HG03139 (cell line): ENCODE measurements around the gene ATP6V0D1.

ENCODE experiments used
- ATAC-seq: cut with Tn5 transposase; IDR thresholded peaks from one replicate; pipeline ENCODE4 v1.9.1; 2021; ENCODE audit not compliant: unreplicated experiment

The ATP6V0D1 gene

DNA sequence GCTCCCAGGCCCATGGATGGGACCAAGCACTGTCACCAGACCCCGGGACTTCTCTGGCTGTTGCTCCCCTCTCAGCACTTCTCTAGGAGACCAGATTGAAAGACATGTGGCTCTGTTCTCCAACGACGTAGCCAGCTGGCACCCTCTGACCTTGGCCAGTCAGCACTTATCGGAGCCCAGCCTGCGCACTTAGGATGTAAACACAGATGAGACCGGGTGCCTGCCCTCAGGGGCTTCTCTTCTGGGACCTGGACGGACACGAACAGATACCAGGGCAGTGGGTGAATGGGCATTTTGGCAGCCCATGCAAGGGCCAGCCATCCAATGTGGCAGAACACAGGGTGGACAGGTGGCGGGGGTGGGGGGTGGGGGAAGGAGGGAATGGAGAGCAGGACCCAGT, 71.3 kb downstream of the ATP6V0D1 start:
- no peak for ATAC-seq

DNA sequence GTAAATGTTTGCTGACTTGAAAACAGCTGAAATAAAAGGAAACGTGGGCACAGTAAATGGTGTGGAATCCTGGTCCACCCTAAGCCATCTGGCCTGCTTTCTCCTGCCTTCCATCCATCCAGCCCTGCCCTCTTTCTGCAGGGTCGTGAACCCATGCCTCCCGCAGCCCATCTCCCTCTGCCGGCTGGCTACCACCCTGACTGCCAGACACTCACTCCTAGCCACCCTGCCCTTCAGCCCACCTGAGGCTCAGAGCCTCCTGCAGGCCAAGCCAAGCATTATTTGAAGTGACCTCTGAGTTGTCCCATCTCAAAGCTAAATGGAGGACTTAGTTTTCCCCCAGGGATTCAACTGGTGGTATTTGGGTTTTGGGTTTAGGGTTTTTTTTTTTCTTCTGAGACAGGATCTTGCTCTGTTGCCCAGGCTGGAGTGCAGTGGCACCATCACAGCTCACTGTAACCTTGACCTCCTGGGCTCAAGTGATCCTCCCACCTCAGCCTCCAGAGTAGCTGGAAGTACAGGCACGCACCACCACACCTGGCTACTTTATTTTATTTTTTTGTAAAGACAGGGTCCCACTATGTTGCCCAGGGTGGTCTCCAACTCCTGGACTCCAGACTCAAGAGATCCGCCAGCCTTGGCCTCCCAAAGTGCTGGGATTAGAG, 73.0 kb downstream of the ATP6V0D1 start:
- ATAC-seq, result no peak

- no peak for ATAC-seq
Measured at GRCh38 chr16:67407176-67407787, 73.7 kb downstream of the ATP6V0D1 start.

GRCh38 chr16:67406111-67406971, 74.6 kb downstream of the ATP6V0D1 start:
- no peak for ATAC-seq

DNA sequence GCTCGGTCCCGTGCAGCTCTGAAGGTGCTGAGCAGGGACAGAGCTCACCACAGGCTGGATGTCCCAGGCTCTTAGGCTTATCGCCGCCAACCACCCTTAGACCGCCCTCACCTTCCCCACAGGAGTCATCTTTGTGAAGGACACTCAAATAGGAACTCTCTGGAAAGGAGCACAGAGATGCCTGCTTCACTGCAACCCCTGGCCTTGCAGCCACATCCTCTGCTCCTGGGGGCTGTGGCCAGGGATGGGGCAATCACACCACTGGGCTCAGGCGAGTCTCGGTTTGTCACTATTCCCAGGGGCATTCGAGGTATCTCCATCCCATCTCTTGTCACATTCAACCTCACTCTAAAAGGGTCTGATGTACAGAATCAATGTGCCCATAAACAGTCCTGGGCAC, 75.6 kb downstream of the ATP6V0D1 start:
- ATAC-seq, result no peak

- no peak for ATAC-seq
Measured at GRCh38 chr16:67404740-67405226, 76.2 kb downstream of the ATP6V0D1 start.

- ATAC-seq, result no peak
Measured at GRCh38 chr16:67403976-67404555, 76.9 kb downstream of the ATP6V0D1 start.

DNA sequence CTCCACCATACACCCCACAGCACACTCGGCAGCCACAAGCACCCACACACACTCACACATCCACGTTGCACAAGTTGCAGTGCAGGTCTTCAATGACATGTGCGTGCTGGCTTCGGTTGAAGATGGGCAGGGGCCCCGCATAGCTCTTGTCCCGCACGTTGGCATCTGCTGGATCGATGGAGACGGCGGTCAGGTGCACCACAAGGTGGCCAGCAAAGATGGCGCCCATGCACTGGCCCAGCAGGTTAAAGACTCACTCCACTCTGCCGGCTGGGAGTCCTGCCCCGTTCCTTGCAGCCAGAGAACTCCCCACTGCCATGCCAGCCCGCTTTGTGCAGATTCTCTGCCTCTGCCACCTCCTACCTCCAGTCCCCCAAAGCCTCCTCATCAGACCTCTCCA, 80.1 kb downstream of the ATP6V0D1 start:
- no peak for ATAC-seq

- ATAC-seq, result no peak
Measured at GRCh38 chr16:67399749-67400704, 80.9 kb downstream of the ATP6V0D1 start.

DNA sequence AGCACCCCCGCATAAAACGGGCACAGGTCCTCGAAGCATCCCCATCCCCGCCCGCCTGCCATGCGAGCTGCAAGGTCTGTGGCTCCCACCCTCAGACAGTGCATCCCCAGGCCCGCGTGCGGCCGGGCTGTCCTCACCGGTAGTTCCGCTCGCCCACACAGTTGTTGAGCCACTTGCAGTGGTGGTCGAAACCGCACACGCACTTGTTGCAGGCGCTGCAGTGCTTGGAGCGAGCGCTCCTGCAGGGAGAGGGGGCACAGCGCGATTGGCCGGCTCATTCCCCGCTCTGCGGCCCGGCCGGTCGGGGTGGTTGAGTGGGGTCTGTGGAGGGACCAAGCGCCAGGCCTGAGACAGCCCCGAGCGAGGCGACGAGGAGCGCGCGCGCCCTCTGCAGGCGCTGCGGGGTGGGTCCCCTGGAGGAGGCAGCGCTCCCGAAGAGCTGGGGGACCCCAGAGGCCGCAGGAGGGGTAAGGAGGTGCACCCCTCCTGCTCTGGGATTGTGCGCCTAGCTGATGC, 81.7 kb downstream of the ATP6V0D1 start:
- no peak for ATAC-seq

GRCh38 chr16:67398546-67399217, 82.3 kb downstream of the ATP6V0D1 start:
- no peak for ATAC-seq

- no peak for ATAC-seq
Measured at GRCh38 chr16:67397812-67398545, 83.0 kb downstream of the ATP6V0D1 start.

GRCh38 chr16:67397036-67397801, 83.7 kb downstream of the ATP6V0D1 start:
- no peak for ATAC-seq

- no peak for ATAC-seq
Measured at GRCh38 chr16:67396159-67397035, 84.6 kb downstream of the ATP6V0D1 start.

GRCh38 chr16:67395458-67396158, 85.3 kb downstream of the ATP6V0D1 start:
- ATAC-seq, result no peak

GRCh38 chr16:67395105-67395457, 85.9 kb downstream of the ATP6V0D1 start:
- no peak for ATAC-seq
